Glutamatergic neuron (in vitro differentiated cells): ENCODE data around the gene FCN3. TPM values are rescaled to one million over a fixed set of nuclear protein-coding genes. Genes with fewer than 3 reads are reported as not detected.
A peak's percentile ranks its signal among the peaks of the same experiment; 100 is the strongest.

Experiments used
- DNase-seq: peaks from one replicate; pipeline ENCODE4 v3.0.0; 2022
- H3K27ac Mint-ChIP-seq: one replicate; pipeline ENCODE4 v1.8.0; 2020; ENCODE audit warnings: mild to moderate bottlenecking, mixed read lengths, inconsistent platforms; ENCODE audit not compliant: unreplicated experiment
- H3K27me3 Mint-ChIP-seq: one replicate; pipeline ENCODE4 v1.8.0; 2020; ENCODE audit warnings: mild to moderate bottlenecking, moderate library complexity, mixed read lengths, inconsistent platforms; ENCODE audit not compliant: unreplicated experiment
- H3K36me3 Mint-ChIP-seq: one replicate; pipeline ENCODE4 v1.8.0; 2020; ENCODE audit warnings: mild to moderate bottlenecking, mixed read lengths, inconsistent platforms; ENCODE audit not compliant: unreplicated experiment
- H3K4me1 Mint-ChIP-seq: one replicate; pipeline ENCODE4 v1.8.0; 2020; ENCODE audit warnings: mild to moderate bottlenecking, low read depth, mixed read lengths, inconsistent platforms; ENCODE audit not compliant: unreplicated experiment
- H3K4me3 Mint-ChIP-seq: one replicate; pipeline ENCODE4 v1.8.0; 2020; ENCODE audit warnings: mild to moderate bottlenecking, mixed read lengths, inconsistent platforms; ENCODE audit not compliant: unreplicated experiment
- H3K9me3 Mint-ChIP-seq: one replicate; pipeline ENCODE4 v1.8.0; 2020; ENCODE audit warnings: mild to moderate bottlenecking, moderate library complexity, mixed read lengths, inconsistent platforms; ENCODE audit not compliant: unreplicated experiment
- total RNA-seq: library from RNA; stranded (reverse); fragmentation: NEBNext Ultra II Directional; extraction: Animal tissue kit (Norgen Biotek cat#: 25700); gene quantifications from one replicate; pipeline ENCODE4 v1.2.1, GENCODE V29; 2021; ENCODE audit not compliant: unreplicated experiment
- TF ChIP-seq, protein P1 (sequence below): fragments of 200-600 bp; sonication (generic); IDR thresholded peaks from one replicate; pipeline ENCODE4 v1.5.0; 2021; ENCODE audit not compliant: partially characterized antibody, unreplicated experiment

Gene FCN3
- total RNA-seq, 1 donor from 2014 or later, result not detected

GRCh38 chr1:27403931-27404330 is 29.3 kb upstream of the FCN3 start:
- Mint-ChIP-seq H3K27ac (peak overlapping the region; percentile 15), H3K4me3 (no peak overlapping the region)
- TF ChIP-seq, protein P1, sequence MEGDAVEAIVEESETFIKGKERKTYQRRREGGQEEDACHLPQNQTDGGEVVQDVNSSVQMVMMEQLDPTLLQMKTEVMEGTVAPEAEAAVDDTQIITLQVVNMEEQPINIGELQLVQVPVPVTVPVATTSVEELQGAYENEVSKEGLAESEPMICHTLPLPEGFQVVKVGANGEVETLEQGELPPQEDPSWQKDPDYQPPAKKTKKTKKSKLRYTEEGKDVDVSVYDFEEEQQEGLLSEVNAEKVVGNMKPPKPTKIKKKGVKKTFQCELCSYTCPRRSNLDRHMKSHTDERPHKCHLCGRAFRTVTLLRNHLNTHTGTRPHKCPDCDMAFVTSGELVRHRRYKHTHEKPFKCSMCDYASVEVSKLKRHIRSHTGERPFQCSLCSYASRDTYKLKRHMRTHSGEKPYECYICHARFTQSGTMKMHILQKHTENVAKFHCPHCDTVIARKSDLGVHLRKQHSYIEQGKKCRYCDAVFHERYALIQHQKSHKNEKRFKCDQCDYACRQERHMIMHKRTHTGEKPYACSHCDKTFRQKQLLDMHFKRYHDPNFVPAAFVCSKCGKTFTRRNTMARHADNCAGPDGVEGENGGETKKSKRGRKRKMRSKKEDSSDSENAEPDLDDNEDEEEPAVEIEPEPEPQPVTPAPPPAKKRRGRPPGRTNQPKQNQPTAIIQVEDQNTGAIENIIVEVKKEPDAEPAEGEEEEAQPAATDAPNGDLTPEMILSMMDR, result no peak

DNA sequence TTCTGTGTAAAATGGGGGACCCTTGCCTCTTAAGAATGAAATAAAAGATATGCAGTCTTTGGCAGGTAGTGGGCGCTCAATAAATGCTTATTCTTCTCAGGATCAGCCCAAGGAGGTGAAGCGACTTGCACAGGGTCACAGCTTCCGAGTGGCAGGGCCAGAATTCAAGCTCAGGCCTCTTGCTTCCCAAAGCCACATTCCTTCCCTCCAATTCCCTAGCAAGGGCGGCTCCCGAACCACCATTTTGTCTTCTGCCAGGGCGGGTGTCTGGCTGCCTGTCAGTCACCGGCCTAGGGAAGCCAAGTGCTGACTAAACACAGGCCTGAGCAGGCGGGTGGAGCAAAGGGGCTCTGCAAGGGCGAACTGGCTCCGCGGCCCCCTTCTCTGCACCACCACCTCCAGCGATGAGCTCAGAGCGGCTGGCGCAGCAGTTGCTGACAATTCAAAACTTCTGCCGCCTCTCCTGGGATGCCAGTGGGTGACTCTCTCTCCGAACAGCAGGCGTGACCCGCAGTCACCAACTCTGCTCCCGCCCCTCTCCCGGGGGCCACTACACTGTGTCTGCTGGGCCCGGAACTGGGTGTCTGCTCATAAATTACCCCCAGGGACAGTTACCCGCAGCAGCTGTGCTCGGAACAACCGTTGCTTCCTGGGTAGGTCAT is 28.6 kb upstream of the FCN3 start:
- no peak for DNase-seq
- Mint-ChIP-seq H3K36me3 (no peaks in the 10 kb centered on the region), H3K9me3 (peaks cover 2% of the 10 kb centered on the region), H3K27me3 (peaks cover 5% of the 10 kb centered on the region), H3K4me1 (peaks cover 21% of the 10 kb centered on the region), H3K4me3 (no peak overlapping the region), H3K27ac (peak overlapping the region; percentile 43)
- TF ChIP-seq, protein P1, result no peak

More at GRCh38 chr1:27403931-27404330, 29.3 kb upstream of the FCN3 start:
- peaks cover 2% of the 10 kb centered on the region for H3K9me3 Mint-ChIP-seq
- peaks cover 20% of the 10 kb centered on the region for H3K4me1 Mint-ChIP-seq
- no peak for DNase-seq
- no peaks in the 10 kb centered on the region for H3K36me3 Mint-ChIP-seq
- peaks cover 5% of the 10 kb centered on the region for H3K27me3 Mint-ChIP-seq

- H3K27ac Mint-ChIP-seq, result no peak overlapping the region
- H3K4me1 Mint-ChIP-seq, result peaks cover 22% of the 10 kb centered on the region
These were observed 27.7 kb upstream of the FCN3 start for GRCh38 chr1:27402349-27402754.

DNA sequence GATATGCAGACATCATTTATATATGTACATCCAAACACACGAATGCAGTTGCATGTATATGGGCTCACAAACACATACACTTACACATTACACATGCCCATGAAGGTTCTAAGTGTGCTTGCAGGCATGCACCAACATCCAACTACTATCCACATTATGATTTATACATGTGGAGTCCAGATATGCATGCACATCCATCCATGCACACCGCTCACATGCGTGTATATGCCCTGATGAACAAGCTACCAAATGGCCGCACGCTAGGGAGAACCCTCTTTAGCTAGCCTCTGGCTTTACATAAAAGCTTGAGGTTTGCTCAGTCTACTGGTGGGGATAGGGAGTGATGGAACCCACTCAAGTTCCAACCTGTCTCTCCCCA is 26.3 kb upstream of the FCN3 start:
- no peak for DNase-seq
- Mint-ChIP-seq H3K36me3 (no peaks in the 10 kb centered on the region), H3K27me3 (peaks cover 7% of the 10 kb centered on the region), H3K4me3 (no peak overlapping the region), H3K9me3 (peaks cover 2% of the 10 kb centered on the region), H3K27ac (no peak overlapping the region), H3K4me1 (peaks cover 17% of the 10 kb centered on the region)
- TF ChIP-seq, protein P1, result no peak

More at GRCh38 chr1:27402349-27402754, 27.7 kb upstream of the FCN3 start:
- TF ChIP-seq, protein P1, result no peak
- Mint-ChIP-seq H3K4me3 (no peak overlapping the region), H3K36me3 (no peaks in the 10 kb centered on the region), H3K27me3 (peaks cover 5% of the 10 kb centered on the region), H3K9me3 (peaks cover 2% of the 10 kb centered on the region)
- no peak for DNase-seq
